ENCODE data around the gene PKIG. TPM values are rescaled to one million over a fixed set of nuclear protein-coding genes. Genes with fewer than 3 reads are reported as not detected.

PKIG gene
- total and polyA plus RNA-seq, 2 donors (not counting 3 experiments of a cell fraction or from before 2014, with no cell fraction given), result 135 to 167 TPM

DNA sequence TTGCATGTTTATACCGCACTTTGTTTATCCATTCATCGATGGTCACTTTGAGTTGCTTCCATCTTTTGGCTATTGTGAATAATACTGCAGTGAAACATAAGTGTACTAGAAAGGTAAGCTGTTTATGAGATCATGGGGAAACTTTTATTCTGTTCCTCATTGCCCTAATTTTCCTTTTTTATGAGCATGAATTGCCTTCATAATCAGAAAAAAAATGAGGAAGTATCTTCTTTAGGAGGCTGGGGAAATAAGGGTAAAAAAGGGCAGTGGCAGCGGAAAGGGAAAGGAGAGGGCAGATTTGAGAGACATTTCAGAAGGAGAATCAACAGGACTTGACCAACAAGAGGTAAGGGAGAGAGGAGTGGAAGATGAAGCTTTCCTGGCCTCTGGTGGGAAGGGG lies 46.2 kb upstream of the PKIG start:
- intact Hi-C loops (cut with micrococcal nuclease), result loop anchor here (10.0 kb wide), 1 partner anchor 199 kb away; no protein-coding TSS in a partner anchor
- dilution Hi-C loops (cut with MboI; ENCODE audit: extremely low pct_ligation_motif_present, low sequenced_read_pairs), result no loop called here

More for the DNA sequence above, 46.2 kb upstream of the PKIG start:
- BruUV-seq (replicated peaks), result no TSS peak
- Histone ChIP-seq H2AFZ (ENCODE audit: low read depth, low read length) (no peak overlapping the region), H3K9ac (replicated peaks; ENCODE audit: extremely low read depth, insufficient read depth, low read length) (no peak overlapping the region), H4K20me1 (replicated peaks; ENCODE audit: control insufficient read depth, extremely low read depth, insufficient read depth, low read length) (no peaks in the 10 kb centered on the region), H3K4me2 (ENCODE audit: insufficient read depth, low read length) (no peak overlapping the region), H3K4me1 (ENCODE audit: control insufficient read depth, extremely low read depth, insufficient read depth, low read length) (peaks cover 27% of the 10 kb centered on the region), H3K79me2 (ENCODE audit: control insufficient read depth, insufficient read depth, low read length) (peaks cover 31% of the 10 kb centered on the region), H3K9me3 (replicated peaks; ENCODE audit: control insufficient read depth, insufficient read depth, low read length) (no peaks in the 10 kb centered on the region), H3K9me1 (replicated peaks; ENCODE audit: control insufficient read depth, extremely low read depth, insufficient read depth, low read length) (no peaks in the 10 kb centered on the region), H3K27ac (ENCODE audit: insufficient read depth, low read depth, low read length) (no peak overlapping the region), H3K27me3 (ENCODE audit: control insufficient read depth in 2 of 2, insufficient read depth in 2 of 2, low read length in 2 of 2) (no peaks in the 10 kb centered on the region), H3K4me3 (replicated peaks in 1 of 3; ENCODE audit: insufficient read depth in 1 of 3, low read depth in 1 of 3, low read length in 3 of 3) (no peak overlapping the region), H3K36me3 (ENCODE audit: control insufficient read depth in 2 of 2, extremely low read depth in 1 of 2, insufficient read depth in 2 of 2, low read length in 2 of 2) (no peaks in the 10 kb centered on the region)
- no peak for FAIRE-seq
- no peak for DNase-seq (ENCODE audit: low read depth, low spot score)
- POLR2A ChIA-PET, result no interaction called here
- TF ChIP-seq, protein P1, sequence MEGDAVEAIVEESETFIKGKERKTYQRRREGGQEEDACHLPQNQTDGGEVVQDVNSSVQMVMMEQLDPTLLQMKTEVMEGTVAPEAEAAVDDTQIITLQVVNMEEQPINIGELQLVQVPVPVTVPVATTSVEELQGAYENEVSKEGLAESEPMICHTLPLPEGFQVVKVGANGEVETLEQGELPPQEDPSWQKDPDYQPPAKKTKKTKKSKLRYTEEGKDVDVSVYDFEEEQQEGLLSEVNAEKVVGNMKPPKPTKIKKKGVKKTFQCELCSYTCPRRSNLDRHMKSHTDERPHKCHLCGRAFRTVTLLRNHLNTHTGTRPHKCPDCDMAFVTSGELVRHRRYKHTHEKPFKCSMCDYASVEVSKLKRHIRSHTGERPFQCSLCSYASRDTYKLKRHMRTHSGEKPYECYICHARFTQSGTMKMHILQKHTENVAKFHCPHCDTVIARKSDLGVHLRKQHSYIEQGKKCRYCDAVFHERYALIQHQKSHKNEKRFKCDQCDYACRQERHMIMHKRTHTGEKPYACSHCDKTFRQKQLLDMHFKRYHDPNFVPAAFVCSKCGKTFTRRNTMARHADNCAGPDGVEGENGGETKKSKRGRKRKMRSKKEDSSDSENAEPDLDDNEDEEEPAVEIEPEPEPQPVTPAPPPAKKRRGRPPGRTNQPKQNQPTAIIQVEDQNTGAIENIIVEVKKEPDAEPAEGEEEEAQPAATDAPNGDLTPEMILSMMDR (IDR thresholded peaks at IDR 0.05; ENCODE audit: extremely low read depth in 1 of 2, insufficient read depth in 1 of 2, low read depth in 1 of 2, low read length in 2 of 2), result no peak
- TF ChIP-seq POLR2AphosphoS5 (IDR thresholded peaks at IDR 0.05; ENCODE audit: insufficient read depth, low read depth, low read length) (no peak), MYC (IDR thresholded peaks at IDR 0.05; ENCODE audit: low read depth, low read length) (no peak), EZH2 (IDR thresholded peaks at IDR 0.05; ENCODE audit: borderline replicate concordance, low read depth, low read length, severe bottlenecking) (no peak), GATA2 (IDR thresholded peaks at IDR 0.05; ENCODE audit: insufficient read depth, insufficient read length, low read depth, low read length) (no peak), JUN (IDR thresholded peaks at IDR 0.05; ENCODE audit: borderline replicate concordance, insufficient read depth, insufficient read length, low read depth) (no peak), POLR2A (IDR thresholded peaks at IDR 0.05; ENCODE audit: low read depth, low read length) (no peak), FOS (IDR thresholded peaks at IDR 0.05; ENCODE audit: borderline replicate concordance, insufficient read depth, low read length) (no peak)
- TF ChIP-seq, protein P2, sequence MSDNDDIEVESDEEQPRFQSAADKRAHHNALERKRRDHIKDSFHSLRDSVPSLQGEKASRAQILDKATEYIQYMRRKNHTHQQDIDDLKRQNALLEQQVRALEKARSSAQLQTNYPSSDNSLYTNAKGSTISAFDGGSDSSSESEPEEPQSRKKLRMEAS (IDR thresholded peaks at IDR 0.05; ENCODE audit: insufficient read depth, insufficient read length), result no peak
- CTCF ChIA-PET, result interaction anchor here (0.9 to 1.3 kb wide), 3 partner anchors 13 to 73 kb away, joined by 3 to 5 read pairs (median 3); no protein-coding TSS in a partner anchor
